HCT116 (cell line): ENCODE data around the gene UBE2Q2.

ENCODE experiments used
- CEBPB ChIP-seq: IDR thresholded peaks from 2 replicates; pipeline ENCODE4 v1.6.1; 2012; ENCODE audit warnings: low read depth
- POLR2AphosphoS5 ChIP-seq: IDR thresholded peaks from 2 replicates; pipeline ENCODE4 v1.6.1; 2011; ENCODE audit warnings: mild to moderate bottlenecking, low read depth, low read length, moderate library complexity
- YY1 ChIP-seq: IDR thresholded peaks from 2 replicates; pipeline ENCODE4 v1.6.1; 2011; ENCODE audit warnings: low read length, low read depth, moderate library complexity, mild to moderate bottlenecking; ENCODE audit not compliant: insufficient replicate concordance; ENCODE audit errors: extremely low read depth
- ZNF274 ChIP-seq: fragments of 200-500 bp; sonication (Bioruptor generic); IDR thresholded peaks from 2 replicates; pipeline ENCODE4 v1.6.1; 2014; ENCODE audit warnings: mild to moderate bottlenecking, low read depth, low read length, inconsistent platforms
- TF ChIP-seq, protein P1 (sequence below), 3 experiments: fragments of 200-600 bp in 1 of 3; sonication (generic) in 1 of 3; IDR thresholded peaks in 2 of 3; conservative IDR thresholded peaks in 1 of 3; 2 replicates each; pipeline ENCODE4 v1.5.1; 2012 to 2017; ENCODE audit warnings: low read depth in 2 of 3, low read length in 2 of 3, antibody characterized with exemption in 1 of 3, borderline replicate concordance in 1 of 3, control low read depth in 1 of 3, mild to moderate bottlenecking in 1 of 3, mixed read lengths in 1 of 3, mixed run types in 1 of 3, moderate library complexity in 1 of 3; ENCODE audit not compliant: insufficient read depth in 1 of 3

GRCh38 chr15:75828429-75828828, 14.8 kb upstream of the UBE2Q2 start:
- TF ChIP-seq, protein P1, sequence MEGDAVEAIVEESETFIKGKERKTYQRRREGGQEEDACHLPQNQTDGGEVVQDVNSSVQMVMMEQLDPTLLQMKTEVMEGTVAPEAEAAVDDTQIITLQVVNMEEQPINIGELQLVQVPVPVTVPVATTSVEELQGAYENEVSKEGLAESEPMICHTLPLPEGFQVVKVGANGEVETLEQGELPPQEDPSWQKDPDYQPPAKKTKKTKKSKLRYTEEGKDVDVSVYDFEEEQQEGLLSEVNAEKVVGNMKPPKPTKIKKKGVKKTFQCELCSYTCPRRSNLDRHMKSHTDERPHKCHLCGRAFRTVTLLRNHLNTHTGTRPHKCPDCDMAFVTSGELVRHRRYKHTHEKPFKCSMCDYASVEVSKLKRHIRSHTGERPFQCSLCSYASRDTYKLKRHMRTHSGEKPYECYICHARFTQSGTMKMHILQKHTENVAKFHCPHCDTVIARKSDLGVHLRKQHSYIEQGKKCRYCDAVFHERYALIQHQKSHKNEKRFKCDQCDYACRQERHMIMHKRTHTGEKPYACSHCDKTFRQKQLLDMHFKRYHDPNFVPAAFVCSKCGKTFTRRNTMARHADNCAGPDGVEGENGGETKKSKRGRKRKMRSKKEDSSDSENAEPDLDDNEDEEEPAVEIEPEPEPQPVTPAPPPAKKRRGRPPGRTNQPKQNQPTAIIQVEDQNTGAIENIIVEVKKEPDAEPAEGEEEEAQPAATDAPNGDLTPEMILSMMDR (IDR thresholded peaks at IDR 0.05 in 2 of 3, conservative IDR thresholded peaks at IDR 0.05 in 1 of 3; ENCODE audit: borderline replicate concordance in 1 of 3, insufficient read depth in 1 of 3, low read depth in 2 of 3, low read length in 2 of 3) = no peak
- no peak for TF ChIP-seq CEBPB
- no peak for TF ChIP-seq YY1
- TF ChIP-seq POLR2AphosphoS5 = no peak
- no peak for TF ChIP-seq ZNF274
